Caki2 (cell line): ENCODE results near the gene MINAR1. TPM values are rescaled to one million over a fixed set of nuclear protein-coding genes. Genes with fewer than 3 reads are reported as not detected.

Experiments
- DNase-seq: peaks from one replicate; pipeline ENCODE4 v3.0.0-alpha.2; 2015; ENCODE audit warnings: low read depth
- in situ Hi-C: cut with HindIII; loops from 2 replicates; pipeline ENCODE4 v1.10.0; 2016; ENCODE audit warnings: low sequenced_read_pairs, low pct_unique_long_range_greater_than_20kb, mixed read lengths
- total RNA-seq: library from RNA; depleted of rRNA; stranded (reverse); fragments of >200 nt; shearing (Covaris generic); gene quantifications from 2 replicates; pipeline ENCODE4 v1.2.3, GENCODE V29; 2014; ENCODE audit warnings: low replicate concordance

MINAR1 gene
- total RNA-seq, 1 experiment from 2014 or later: 0.51 TPM

DNA sequence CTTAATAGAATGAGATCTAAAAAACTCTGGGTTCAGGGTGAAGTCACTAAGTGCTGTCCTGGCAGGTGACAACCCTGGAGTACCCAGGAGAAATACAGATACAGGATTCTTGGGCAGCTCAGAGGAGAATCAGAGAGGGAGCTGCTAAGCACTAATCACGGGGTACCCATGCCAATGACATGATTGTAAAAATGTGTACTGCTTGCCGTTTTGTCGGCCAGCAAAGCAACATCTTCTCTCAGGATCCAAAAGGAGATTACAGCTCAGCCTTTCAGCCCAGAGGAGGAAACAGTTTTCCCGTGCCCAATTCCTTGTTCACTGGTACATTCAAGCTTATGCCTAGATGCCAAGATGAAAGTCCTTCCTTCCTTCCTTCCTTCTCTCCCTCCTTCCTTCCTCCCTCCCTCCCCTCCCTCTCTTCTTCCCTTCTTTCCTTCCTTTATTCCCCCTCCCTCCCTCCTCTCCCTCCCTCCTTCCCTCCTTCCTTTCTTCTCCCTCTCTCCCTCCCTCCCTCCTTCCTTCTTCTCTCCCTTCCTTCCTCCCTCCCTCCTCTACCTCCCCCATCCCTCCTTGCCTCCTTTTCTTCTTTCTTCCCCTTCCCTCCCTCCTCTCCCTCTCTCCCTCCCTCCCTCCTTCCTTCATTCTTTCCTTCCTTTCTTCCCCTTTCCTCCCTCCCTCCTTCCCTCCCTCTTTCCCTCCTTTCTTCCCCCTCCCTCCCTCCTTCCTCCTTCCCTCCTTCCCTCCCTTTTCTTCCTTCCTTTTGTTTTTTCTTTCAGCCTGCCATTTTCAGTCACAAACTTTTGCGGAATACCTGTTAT lies 4.1 kb upstream of the MINAR1 start:
- in situ Hi-C loops: no loop called here
- DNase-seq: no peak

DNA sequence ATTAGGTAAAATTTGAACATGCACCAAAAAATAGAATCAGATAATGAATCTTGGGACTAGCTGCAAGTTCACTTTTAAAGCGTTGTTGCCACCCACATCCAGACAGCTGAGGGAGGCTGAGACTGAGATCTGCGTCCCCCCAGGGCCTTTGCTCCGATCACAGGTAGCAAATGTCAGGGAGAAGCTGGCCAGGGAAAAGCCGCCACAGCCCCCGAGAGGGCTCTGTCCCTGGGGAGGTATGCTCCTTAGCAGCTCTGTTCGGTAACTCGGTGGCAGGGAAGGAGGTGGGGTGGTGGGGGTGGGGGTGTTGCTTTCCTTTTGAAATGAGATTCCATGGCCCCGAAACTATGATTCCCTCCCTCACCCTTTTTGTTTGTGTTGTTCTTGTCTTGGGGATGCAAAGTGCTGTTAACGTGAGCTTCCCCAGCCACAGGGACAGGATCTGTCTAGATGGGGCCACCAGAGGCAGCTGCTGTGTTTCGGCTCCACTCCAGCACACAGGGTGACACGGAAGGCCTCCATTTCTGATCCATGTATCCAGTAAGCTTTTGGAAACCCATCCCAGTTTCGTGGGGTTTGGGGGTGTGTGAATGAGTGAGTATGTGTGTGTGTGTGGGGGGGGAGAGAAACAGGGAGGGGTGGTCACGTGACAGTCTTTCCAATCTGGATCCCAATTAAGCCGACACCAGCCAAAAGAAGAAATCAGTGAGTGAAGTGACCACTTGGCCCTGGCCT lies 1.1 kb upstream of the MINAR1 start:
- in situ Hi-C loops: no loop called here
- DNase-seq: no peak

DNA sequence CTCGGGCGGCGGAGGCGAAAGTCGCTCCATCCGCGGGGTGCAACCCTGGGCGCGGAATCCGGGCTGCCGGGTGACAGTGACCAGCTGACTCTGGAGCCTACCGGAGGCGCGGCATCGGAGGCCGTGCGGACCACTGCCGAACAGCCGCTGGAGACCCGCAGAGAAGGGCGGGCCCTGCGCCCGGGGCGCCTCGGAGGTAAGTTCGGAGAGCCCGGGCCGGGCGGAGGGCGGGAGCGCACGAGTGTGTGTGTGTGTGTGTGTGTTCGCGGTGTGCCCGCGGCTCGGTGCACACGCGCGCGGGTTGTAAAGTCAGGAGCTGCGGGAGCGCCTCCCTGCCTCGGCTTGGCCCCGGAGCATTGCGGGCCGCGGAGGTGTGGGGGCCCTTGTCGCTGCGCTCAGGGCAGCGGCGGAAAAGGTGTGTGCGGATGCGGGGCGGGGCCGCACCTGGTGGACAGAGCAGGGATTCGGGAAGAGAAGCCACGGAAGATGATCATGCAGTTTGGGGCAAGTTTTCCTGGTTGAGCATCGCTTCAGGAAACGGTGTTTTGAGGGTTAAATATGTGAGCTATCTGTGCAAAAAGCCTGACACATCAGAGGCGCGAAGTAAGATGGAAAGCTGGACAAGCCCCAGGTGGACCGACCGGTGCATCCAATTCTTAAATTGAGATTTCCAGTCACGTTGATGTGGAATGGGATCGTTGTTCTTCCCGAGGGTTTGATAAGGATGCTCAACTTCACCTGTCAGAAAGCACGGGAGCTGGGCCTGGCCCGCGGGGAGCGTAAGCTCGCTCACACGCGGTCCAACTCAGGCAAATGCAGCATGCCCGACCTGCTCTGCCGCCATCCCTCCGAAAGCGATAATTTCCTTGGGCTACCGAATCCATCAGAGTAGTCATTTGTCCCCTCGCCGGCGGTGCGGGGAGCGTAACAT lies 474 bp downstream of the MINAR1 start:
- DNase-seq: no peak
- in situ Hi-C loops: no loop called here

- no peak for DNase-seq
- in situ Hi-C loops: no loop called here
Measured at GRCh38 chr15:79433276-79433990, 1.3 kb downstream of the MINAR1 start.

- in situ Hi-C loops: no loop called here
- no peak for DNase-seq
Measured at GRCh38 chr15:79434361-79434760, 2.2 kb downstream of the MINAR1 start.

DNA sequence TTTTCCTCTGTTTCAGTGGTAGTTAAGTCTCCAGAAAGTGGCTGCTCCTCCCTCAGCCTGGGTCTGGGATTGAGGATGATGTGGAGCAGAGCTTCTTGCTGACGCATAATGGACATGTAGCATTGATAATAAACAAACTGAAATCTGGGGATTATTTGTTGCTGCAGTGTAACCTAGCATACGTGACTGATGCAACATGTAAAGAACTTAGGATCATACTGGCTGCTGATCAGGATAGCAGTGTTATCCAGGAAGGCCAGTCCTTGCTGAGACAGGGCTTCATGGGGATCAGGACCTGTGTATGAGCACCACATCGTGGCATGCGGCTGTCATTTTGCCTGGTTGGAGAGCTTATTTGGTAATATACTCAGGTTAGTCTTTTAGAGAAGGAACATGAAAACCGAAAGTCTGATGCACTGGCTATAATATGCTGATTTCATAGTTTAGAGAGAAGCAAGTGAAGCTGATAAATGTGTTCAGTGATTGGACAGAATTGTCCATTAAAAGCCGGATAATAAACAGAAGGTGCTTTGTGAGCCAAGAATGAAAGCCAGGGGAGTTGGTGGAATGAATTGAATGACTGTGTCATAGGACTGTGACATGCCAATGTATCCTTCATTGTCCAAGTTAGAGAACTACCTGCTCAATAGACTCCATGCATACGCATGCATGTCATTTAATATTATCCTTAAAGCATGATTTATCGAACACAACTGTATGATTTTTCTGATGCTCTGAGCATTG lies 4.1 kb downstream of the MINAR1 start:
- in situ Hi-C loops: no loop called here
- DNase-seq: no peak

GRCh38 chr15:79437275-79438000 lies 5.3 kb downstream of the MINAR1 start:
- no peak for DNase-seq
- in situ Hi-C loops: no loop called here

DNA sequence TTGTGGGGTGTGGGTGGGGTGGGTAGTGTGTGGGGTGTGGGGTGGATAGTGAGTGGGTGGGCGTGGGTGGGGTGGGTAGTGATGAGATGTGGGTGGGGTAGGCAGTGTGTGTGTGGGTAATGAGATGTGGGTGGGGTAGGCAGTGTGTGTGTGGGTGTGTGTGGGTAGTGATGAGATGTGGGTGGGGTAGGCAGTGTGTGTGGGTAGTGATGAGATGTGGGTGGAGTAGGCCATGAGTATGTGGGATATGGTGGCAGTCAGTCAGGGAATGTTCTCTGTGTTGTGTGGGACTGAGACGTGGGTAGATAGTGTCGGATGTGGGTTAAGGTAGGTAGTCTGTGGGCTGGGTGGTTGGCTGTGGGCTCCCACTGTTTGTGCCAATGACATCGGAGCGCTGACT lies 7.1 kb downstream of the MINAR1 start:
- in situ Hi-C loops: no loop called here
- DNase-seq: no peak

DNA sequence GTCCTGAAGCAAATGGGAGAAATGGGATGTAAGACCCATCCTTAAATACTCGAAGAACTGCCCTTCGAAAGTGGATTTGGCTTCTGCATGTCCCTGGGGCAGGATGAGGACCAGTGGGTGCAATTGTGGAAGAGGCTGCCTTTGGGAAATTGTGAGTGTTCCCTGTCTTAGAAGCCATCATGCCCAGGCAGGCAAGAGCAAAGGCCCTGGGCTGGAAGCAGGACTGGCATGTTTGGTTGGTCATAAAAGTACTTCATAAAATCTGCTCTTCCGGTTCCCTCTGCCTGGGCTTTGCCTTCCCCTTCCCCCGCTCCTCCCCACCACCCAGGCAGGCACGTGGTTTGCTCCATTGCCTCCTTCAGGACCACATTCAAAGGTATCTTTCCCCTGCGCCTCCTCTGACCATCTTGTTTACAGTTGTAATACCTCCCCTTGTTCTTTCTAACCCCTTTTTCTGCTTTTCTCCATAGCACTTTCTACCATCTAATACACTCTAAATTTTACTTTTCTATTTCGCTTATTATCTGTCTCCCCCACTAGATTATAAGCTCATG lies 8.3 kb downstream of the MINAR1 start:
- no peak for DNase-seq
- in situ Hi-C loops: no loop called here

GRCh38 chr15:79442911-79443310 lies 10.8 kb downstream of the MINAR1 start:
- in situ Hi-C loops: no loop called here
- DNase-seq: no peak

- DNase-seq: no peak
- in situ Hi-C loops: no loop called here
Measured at GRCh38 chr15:79447060-79447459, 14.9 kb downstream of the MINAR1 start.

GRCh38 chr15:79450648-79451047 lies 18.5 kb downstream of the MINAR1 start:
- DNase-seq: no peak
- in situ Hi-C loops: no loop called here

GRCh38 chr15:79451361-79451999 lies 19.3 kb downstream of the MINAR1 start:
- in situ Hi-C loops: no loop called here
- no peak for DNase-seq

DNA sequence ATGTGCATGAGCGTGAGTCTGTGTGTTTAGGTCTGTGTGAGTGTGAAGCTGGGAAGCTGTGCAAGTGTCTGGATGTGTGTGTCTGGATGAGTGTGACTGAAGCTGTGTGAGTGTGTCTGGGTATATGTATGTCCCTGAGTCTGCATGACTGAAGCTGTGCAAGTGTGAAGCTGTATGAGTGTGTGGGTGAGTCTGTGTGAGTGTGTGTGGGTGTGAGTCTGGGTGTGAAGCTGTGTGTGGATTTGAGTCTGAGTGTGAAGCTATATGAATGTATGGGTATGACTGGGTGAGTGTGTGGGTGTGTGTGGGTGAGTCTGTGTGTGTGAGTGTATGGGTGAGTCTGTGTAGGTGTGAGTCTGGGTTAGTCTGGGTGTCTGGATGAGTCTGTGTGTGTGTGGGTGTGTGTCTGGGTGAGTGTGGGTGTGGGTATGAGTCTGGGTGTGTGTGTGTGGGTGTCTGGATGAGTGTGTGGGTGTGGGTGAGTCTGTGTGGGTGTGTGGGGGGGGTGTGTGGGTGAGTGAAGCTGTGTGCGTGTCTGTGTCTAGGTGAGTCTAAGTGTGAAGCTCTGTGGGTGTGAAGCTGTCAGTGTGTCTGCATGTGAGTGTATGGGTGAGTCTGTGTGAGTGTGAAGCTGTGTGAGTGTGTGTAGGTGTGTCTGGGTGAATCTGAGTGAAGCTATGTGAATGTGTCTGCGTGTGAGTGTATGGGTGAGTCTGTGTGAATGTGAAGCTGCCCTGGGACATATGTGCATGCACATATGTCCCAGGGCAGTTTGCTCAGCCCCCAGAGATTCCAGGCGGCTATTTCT lies 20.3 kb downstream of the MINAR1 start:
- in situ Hi-C loops: no loop called here
- no peak for DNase-seq

- in situ Hi-C loops: no loop called here
- DNase-seq: no peak
Measured at GRCh38 chr15:79453446-79453845, 21.3 kb downstream of the MINAR1 start.
